GM21825 (cell line): ENCODE measurements around the gene CDKAL1.

Source experiments
- ATAC-seq: cut with Tn5 transposase; IDR thresholded peaks from one replicate; pipeline ENCODE4 v1.9.1; 2021; ENCODE audit warnings: mild to moderate bottlenecking, moderate library complexity; ENCODE audit not compliant: unreplicated experiment

The CDKAL1 gene

GRCh38 chr6:20998748-20999448 is 464.6 kb downstream of the CDKAL1 start:
- ATAC-seq, result no peak

DNA sequence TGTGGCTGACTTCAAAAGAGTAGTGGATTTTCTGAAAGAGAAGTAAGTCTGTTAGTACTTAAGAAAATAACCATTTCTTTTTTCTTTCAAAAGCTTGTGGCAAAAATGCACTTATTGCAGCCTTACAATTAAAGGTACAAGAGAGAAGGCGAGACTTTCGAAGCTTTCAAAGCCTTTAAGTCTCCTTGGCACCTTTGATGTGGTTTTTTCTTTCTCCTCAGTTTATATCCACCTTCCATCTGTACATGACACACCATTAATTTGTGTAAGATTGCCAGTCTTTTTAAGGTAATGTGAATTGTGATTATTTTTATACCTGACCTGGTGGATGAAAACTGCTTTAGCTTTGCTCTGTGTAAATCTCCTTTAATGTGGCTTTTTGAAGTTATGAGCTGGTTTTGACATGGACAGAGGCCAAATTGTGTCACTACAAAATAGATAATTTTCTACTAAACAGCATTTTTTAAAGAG is 466.1 kb downstream of the CDKAL1 start:
- ATAC-seq, result no peak

DNA sequence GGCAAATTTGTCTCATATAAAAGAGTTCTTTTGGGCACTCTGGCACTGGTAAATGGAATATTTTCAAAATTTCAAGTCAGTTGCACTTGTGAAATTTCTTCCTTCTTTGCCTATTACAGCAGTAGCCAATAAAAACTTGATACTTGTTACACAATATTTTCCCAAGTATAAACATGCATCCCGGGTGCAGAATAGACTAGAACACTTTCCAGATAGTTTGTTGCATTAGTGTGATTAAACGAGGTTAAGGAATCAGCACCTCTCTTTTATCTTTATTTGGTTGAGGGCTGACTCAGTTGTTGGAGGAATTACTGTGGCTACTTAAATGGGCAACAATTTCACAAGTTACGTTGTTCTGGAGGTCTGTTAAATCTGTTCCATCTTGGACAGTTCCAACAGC is 467.5 kb downstream of the CDKAL1 start:
- no peak for ATAC-seq

DNA sequence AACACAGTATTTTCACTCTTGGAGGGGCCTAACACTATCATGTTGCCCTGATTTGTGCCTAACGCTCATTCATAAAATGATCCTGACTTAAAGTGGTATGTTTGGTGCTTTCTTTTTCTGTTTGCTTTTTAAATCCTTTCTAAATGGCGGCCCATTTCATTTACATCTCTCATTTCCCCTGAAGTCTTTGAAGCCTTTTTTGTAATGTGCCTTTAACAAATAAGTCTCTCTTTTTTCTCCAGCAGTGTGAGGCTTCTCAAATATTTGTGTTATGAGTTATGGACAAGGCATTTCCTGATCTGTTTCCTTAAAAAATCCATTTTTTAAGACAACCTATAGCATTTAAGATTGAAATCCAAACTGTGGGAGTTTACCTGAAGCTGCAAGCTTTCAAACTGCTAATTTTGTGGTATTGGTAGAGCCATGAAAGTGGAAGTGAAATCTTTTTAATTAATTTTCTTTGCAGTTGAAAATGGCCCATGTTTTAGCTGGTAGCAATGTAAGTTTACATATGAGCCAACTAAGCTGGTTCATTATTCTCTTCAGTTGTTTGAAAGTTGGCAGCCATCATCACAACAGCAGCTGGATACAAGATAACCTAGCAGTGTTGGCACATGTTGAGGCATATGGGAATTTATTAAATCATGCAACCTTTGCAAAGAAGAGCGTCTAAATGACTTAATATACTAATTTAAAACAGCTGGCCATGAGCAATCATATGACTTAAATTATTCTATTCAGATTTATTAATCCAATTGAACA is 469.7 kb downstream of the CDKAL1 start:
- peak; percentile 76 for ATAC-seq

- peak; percentile 43 for ATAC-seq
Observed at GRCh38 chr6:21005816-21006570, 471.7 kb downstream of the CDKAL1 start.

GRCh38 chr6:21019614-21020013 is 485.4 kb downstream of the CDKAL1 start:
- ATAC-seq, result no peak

DNA sequence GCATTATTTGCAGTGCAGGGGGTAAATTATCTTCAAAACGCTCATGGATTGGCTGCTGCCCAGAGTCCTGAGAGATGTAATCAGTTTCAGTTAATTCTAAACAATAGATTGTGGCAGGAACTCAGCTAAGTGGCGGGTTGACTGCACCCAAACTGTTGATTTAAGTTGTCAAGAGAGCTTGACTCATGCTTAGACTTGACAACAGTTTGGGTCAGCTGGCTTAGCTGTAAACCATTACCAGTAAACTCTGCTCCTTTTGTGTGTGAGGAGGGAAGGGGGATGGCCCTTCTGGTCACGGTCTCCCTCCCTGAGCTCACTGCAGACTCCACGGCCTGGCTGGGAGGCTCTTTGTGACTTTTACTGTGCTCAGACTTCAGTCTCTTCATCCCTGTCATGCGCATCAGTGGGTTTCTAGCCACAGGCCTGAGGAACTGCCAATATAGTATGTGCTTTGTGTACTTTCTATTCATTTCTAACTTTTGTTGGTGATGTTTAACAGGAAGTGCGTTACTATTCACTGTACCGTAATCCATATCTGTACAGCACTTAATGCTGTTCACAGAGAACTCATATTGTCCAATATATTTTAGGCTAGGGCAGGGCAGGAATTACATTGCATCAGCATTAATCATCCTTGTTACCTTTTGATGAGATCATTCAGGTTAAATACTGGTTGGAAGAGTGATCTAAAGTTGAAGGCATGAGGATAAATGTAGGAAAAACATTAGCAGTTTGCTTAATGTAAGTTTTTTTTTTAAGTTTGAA is 488.3 kb downstream of the CDKAL1 start:
- ATAC-seq, result peak; percentile 95

DNA sequence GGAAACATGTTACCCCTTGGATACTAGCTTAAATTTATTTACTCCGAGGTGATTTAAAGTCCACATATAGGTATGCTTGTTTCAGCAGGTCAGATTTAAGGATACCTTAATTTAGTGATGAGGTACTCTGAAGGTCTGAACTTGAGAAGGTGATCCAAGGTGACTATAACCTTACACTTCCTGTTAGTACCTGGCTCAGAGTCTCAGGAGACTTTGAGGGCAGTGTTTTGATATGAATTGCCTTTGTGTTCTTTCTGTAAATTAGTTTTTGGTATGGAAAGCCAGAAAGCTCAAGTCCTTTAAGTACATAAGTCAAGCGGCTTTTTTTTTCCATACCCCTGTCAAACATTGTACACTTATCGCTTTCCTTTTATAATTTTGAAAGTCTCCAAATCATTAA is 489.0 kb downstream of the CDKAL1 start:
- ATAC-seq, result no peak

GRCh38 chr6:21024616-21025015 is 490.4 kb downstream of the CDKAL1 start:
- ATAC-seq, result no peak

- no peak for ATAC-seq
Observed at GRCh38 chr6:21026576-21027273, 492.5 kb downstream of the CDKAL1 start.

- no peak for ATAC-seq
Observed at GRCh38 chr6:21027507-21027906, 493.2 kb downstream of the CDKAL1 start.

GRCh38 chr6:21031182-21031581 is 496.9 kb downstream of the CDKAL1 start:
- ATAC-seq, result no peak

DNA sequence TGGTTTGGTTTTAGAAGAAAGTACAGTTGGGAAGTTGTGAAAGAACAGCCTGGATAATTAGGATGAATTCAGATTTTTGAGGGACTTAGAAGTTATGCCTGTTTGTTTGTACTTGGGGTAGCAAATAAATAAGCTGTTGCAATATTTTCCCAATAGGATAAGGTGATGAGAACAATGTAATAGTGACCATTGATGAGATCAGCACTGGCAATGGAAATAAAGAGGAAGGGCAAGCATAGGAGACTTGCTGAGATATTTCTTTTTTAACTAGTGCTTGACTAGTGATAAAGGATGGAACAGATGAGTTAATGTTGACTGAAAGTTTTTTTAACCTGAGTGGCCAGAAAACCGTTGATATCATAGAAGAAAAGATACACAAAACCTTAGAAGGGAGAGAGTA is 498.8 kb downstream of the CDKAL1 start:
- ATAC-seq, result no peak

- no peak for ATAC-seq
Observed at GRCh38 chr6:21033575-21034026, 499.3 kb downstream of the CDKAL1 start.

GRCh38 chr6:21034345-21034744 is 500.1 kb downstream of the CDKAL1 start:
- no peak for ATAC-seq

- ATAC-seq, result peak; percentile 39
Observed at GRCh38 chr6:21037453-21037852, 503.2 kb downstream of the CDKAL1 start.

GRCh38 chr6:21039926-21040325 is 505.7 kb downstream of the CDKAL1 start:
- ATAC-seq, result no peak

DNA sequence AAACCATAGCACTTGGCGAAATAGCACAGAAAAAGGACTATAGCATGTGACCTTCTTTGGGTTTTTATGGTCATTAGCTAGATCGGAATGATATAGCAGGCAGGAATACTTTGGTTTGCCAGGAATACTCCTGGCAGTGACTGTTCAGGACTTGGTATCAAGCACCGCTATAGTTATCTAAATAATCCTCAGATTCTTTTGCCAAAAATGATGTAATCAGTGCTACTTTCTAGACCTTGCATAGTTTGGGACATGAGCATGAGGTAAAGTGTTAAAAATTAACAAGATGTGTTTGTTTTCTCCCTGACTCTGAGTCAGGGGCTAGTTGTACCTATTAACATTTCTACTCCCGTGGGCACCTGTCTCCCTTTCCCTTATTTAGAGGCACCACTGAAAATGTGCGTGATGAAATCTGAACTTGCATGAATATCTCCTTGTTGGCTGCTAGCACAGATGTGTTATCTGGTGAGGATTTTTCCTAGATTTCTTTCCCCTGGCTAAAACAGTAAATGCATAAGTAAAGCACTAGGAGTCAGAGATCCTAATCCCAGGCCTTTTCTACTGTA is 511.0 kb downstream of the CDKAL1 start:
- ATAC-seq, result no peak

DNA sequence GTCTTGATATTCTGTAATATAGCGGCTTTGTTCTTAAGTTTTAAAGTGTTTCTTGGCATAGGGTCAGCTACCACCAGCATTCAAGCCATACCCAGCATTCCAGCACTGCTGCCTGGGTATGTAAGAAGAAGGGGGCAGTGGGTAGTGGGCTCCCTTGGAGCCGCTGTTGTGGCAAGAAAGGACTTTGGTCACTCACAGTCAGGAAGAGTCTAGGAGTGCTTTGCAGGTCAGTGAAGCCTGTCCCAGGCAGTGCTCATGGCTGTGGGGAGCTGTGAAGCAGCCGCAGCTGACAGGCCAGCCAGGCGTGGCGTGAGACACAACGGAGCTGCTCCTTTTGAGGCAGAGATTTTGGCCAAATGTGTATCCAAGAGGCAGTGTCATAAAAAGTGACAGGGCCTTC is 512.0 kb downstream of the CDKAL1 start:
- ATAC-seq, result no peak

GRCh38 chr6:21048047-21048446 is 513.8 kb downstream of the CDKAL1 start:
- ATAC-seq, result no peak
